EH (cell line): ENCODE data around the gene AKAP11.

Experiments used
- DNase-seq: peaks from one replicate; pipeline ENCODE4 v3.0.0-alpha.2; 2015; ENCODE audit warnings: low read depth

The AKAP11 gene

GRCh38 chr13:42333613-42334328, 61.8 kb downstream of the AKAP11 start:
- peak; percentile 14 for DNase-seq

GRCh38 chr13:42334329-42334706, 62.4 kb downstream of the AKAP11 start:
- DNase-seq, result no peak

DNA sequence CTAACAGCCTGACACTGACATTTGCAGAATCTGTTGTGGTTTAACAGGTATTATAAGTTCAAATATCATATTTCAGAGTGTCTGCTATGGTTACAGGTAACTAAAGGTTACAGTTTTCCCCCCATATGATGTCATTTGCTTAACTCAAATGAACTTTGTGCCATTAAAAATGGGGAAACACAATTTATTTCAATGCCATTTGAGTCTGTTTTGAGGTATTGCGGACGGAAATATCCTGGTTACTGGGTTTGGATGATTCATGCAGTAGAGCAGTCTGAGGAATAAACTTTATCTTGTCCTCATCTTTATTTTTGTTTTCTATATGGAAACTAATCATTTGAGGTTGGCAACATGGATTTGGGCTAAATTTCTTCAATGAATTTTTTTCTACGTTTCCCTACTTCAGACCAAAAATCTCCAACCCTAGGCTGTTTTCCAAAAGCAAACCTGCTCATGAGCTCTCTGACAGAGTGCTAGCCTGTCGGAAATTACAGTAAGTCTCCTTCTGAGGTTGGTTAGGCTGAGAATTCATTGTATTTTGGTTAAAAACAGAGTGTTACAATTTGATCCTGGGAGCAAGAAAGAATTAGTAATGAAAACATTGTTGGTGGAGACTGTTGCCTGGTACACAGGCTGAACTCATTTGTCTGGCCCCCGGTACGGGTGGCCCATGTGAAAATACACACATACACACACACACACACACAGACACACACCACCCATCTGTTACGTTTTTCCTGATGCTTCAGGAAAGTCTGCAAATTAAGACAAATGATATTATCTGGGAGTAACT, 66.1 kb downstream of the AKAP11 start:
- DNase-seq, result no peak

DNA sequence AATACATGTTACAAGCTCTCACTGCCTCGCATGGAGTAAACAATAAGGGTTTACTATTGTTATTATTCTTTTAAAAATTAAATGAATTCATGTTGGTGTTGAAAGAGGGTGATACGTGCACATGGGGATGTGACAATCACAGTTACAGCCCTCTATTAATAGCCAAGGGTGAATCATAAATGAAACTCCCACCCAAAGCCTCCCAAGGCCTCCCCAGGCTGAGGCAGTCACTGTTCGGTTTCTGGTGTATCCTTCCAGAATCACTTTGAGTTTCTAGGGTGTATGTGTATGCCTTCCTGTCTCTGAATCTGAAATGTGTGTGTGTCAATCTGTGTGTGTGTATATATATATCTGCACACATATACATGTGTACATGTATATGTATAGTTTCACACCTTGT, 73.4 kb downstream of the AKAP11 start:
- no peak for DNase-seq

DNA sequence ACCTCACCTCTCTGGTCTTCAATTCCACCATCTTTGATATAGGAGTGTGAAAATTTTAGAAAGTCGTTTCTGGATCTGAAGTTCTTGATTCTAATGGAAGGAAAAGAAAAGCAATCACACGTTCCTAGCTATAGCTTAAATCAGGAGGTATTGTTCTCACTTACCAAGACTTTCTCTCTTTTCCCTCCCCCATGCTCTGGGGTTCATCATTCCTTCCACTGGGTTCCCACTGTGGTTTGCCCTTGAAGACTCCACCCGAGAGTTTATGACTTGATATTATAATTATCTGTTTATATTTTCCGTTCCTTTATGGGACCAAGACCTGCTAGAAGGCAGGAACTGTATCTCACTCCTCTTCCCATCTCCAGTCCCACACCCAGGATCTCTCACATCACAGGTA, 76.6 kb downstream of the AKAP11 start:
- no peak for DNase-seq

DNA sequence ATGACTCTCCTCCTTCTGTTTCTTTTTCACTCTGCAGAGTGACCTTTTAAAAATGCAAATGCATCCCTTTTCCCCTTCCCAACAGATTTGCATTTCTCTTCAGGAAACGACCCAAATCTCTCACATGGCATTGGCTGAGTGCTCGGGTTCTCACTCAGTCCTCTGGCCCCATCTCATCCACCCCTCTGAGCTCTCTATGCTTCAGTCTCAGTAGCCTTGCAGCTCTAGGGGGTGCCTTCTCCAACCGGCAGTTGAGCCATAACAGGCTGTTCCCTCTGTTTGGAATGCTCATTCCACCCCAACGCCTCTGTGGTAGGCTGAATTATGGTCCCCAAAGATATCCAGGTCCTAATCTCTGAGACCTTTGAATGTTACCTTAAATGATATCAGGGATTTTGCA, 78.2 kb downstream of the AKAP11 start:
- no peak for DNase-seq

DNA sequence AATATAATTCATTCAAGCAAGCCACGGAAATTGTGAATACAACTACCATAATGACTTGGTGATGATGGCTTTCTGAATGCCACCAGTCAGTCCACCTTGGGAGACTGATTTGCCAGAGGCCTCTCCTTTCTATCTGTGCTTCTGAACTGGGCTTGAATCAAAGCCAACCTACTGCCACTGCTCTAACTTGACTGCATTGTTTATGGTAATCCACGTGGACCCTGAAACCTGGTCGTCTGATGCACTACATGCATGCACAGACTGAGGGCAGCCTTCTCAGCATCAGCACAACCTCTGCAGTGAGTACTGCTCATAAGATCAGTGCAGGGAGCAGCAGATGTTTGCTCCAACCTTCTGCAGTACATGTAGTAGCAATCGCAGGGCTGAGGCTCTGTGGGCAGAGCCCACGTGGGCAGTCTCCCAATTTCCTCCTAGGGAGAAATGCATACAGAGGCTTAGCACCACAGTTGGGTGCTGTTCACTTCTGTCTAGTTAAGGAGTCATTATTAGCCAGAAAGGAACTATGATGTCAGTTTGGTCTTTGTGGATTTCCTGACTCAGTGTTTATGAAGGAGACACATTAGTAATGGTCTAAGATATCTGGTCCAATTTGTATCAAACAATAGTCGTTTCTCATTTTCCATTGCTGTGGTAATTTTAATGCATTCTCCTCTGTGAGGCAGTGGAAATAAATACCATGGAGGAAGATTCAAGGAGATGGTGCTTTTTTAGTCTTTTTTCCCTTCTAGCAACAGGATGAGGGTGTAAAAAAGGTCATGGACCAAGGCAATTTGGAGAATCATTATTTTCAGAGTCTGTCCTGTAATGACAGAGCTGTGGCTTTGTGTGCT, 82.5 kb downstream of the AKAP11 start:
- DNase-seq, result peak; percentile 59

DNA sequence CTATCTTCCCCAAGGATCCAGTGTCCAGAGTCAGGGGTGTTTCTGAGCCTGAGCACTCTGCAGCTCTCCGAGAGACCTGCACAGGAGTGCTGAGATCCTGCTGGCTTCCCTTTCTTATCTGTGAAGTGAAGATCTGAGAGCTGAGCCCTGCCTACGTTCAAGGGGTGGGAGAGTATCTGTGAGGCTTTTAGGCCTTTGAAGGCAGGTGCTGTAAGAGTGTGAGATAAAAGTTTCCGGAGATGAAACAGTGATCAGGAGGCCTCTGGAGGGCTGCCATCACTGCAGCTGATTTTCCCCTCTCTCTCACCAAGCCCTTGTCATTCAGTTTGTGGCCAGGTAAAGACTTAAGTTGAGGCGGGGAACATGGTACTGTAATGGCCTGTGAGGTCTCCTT, 83.1 kb downstream of the AKAP11 start:
- DNase-seq, result no peak

GRCh38 chr13:42355491-42356183, 83.7 kb downstream of the AKAP11 start:
- DNase-seq, result no peak

- no peak for DNase-seq
Observed at GRCh38 chr13:42356184-42356575, 84.2 kb downstream of the AKAP11 start.

- no peak for DNase-seq
Observed at GRCh38 chr13:42360046-42360574, 88.2 kb downstream of the AKAP11 start.

DNA sequence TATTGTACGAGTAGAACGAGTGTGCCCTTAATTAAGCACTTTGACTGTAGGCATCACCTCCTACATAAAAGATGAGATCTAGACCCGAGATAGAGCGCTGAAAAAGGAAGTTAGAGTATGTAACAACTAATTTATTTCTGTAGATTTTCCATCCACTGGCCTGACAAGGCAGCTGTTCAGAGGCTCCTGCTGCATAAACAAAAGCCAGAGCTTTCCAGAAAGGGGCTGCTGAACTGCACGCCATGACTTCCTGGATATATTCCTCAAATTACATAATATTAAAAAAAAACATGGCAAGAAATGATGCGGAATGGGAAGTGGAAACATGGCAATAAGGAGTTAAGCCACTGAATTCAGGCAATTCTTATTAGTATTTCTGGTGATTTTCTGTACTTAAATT, 89.7 kb downstream of the AKAP11 start:
- no peak for DNase-seq

- peak; percentile 12 for DNase-seq
Observed at GRCh38 chr13:42363941-42364612, 92.1 kb downstream of the AKAP11 start.

GRCh38 chr13:42364613-42365000, 92.7 kb downstream of the AKAP11 start:
- no peak for DNase-seq

- no peak for DNase-seq
Observed at GRCh38 chr13:42367831-42368230, 95.9 kb downstream of the AKAP11 start.

- DNase-seq, result no peak
Observed at GRCh38 chr13:42369071-42369797, 97.3 kb downstream of the AKAP11 start.

- no peak for DNase-seq
Observed at GRCh38 chr13:42370229-42370628, 98.3 kb downstream of the AKAP11 start.
